ENCODE data around the gene AGGF1. TPM values are rescaled to one million over a fixed set of nuclear protein-coding genes. Genes with fewer than 3 reads are reported as not detected.
"Not testable (repeated sequence)": the region's sequence is repeated elsewhere in the genome, so short reads cannot be mapped to it uniquely, and the experiment has no call there.

AGGF1 gene
- 25.2 and 26.7 TPM in 2 replicates for total RNA-seq (2014; rRNA removed; shearing (Covaris generic))

GRCh38 chr5:77030097-77031071 is at the start of gene AGGF1:
Gene AGGF1 (plus strand): TSS chr5:77030404. CDS start chr5:77030767, 363 bp downstream.
- peaks cover 9% of the 10 kb centered on the region for H3K4me1 ChIP-seq (replicated peaks)
- H3K9me3 ChIP-seq (replicated peaks), result peaks cover 7% of the 10 kb centered on the region
- H3K4me3 ChIP-seq, result peak within 1 kb of the TSS; percentile 83
- H3K27ac ChIP-seq, result peak within 1 kb of the TSS; percentile 80
- DNase-seq (ENCODE audit: low read depth in 1 of 2, low spot score in 2 of 2), result peak; percentile 85 to 93
- no peaks in the 10 kb centered on the region for H3K27me3 ChIP-seq (replicated peaks)
- H3K36me3 ChIP-seq, result peaks cover 13% of the 10 kb centered on the region

- Histone ChIP-seq H3K4me3 (no peak overlapping the region), H3K27ac (no peak overlapping the region), H3K36me3 (no peaks in the 10 kb centered on the region), H3K4me1 (replicated peaks) (no peaks in the 10 kb centered on the region), H3K9me3 (replicated peaks) (no peaks in the 10 kb centered on the region), H3K27me3 (replicated peaks) (no peaks in the 10 kb centered on the region)
- no peak for DNase-seq (ENCODE audit: low read depth in 1 of 2, low spot score in 2 of 2)
Measured at GRCh38 chr5:76980518-76981144, 49.6 kb upstream of the AGGF1 start.

GRCh38 chr5:76982450-76982849 is 47.8 kb upstream of the AGGF1 start:
- Histone ChIP-seq H3K27ac (no peak overlapping the region), H3K4me1 (replicated peaks) (no peaks in the 10 kb centered on the region), H3K27me3 (replicated peaks) (no peaks in the 10 kb centered on the region), H3K9me3 (replicated peaks) (no peaks in the 10 kb centered on the region), H3K4me3 (no peak overlapping the region), H3K36me3 (no peaks in the 10 kb centered on the region)
- DNase-seq (ENCODE audit: low read depth in 1 of 2, low spot score in 2 of 2), result no peak

GRCh38 chr5:76983468-76983867 is 46.7 kb upstream of the AGGF1 start:
- Histone ChIP-seq H3K4me3 (no peak overlapping the region), H3K27me3 (replicated peaks) (no peaks in the 10 kb centered on the region), H3K27ac (no peak overlapping the region), H3K36me3 (no peaks in the 10 kb centered on the region), H3K4me1 (replicated peaks) (no peaks in the 10 kb centered on the region), H3K9me3 (replicated peaks) (no peaks in the 10 kb centered on the region)
- DNase-seq (ENCODE audit: low read depth in 1 of 2, low spot score in 2 of 2), result no peak

- Histone ChIP-seq H3K4me3 (no peak overlapping the region), H3K9me3 (replicated peaks) (no peaks in the 10 kb centered on the region), H3K4me1 (replicated peaks) (no peaks in the 10 kb centered on the region), H3K36me3 (no peaks in the 10 kb centered on the region), H3K27me3 (replicated peaks) (no peaks in the 10 kb centered on the region), H3K27ac (no peak overlapping the region)
- DNase-seq (ENCODE audit: low read depth in 1 of 2, low spot score in 2 of 2), result no peak
Measured at GRCh38 chr5:76986825-76987526, 43.2 kb upstream of the AGGF1 start.

GRCh38 chr5:76990899-76991459 is 39.2 kb upstream of the AGGF1 start:
- H3K4me3 ChIP-seq, result no peak overlapping the region
- DNase-seq (ENCODE audit: low read depth in 1 of 2, low spot score in 2 of 2), result no peak

GRCh38 chr5:76993436-76993835 is 36.8 kb upstream of the AGGF1 start:
- H3K27me3 ChIP-seq (replicated peaks); DNase-seq (ENCODE audit: low read depth in 1 of 2, low spot score in 2 of 2); H3K36me3 ChIP-seq; H3K9me3 ChIP-seq (replicated peaks); H3K27ac ChIP-seq; H3K4me3 ChIP-seq: not testable (repeated sequence)
- peaks cover 13% of the 10 kb centered on the region for H3K4me1 ChIP-seq (replicated peaks)

More at GRCh38 chr5:76990899-76991459, 39.2 kb upstream of the AGGF1 start:
- no peaks in the 10 kb centered on the region for H3K9me3 ChIP-seq (replicated peaks)
- H3K4me1 ChIP-seq (replicated peaks), result peaks cover 5% of the 10 kb centered on the region
- H3K27ac ChIP-seq, result no peak overlapping the region
- no peaks in the 10 kb centered on the region for H3K36me3 ChIP-seq
- no peaks in the 10 kb centered on the region for H3K27me3 ChIP-seq (replicated peaks)

GRCh38 chr5:76994337-76994736 is 35.9 kb upstream of the AGGF1 start:
- Histone ChIP-seq H3K27me3 (replicated peaks) (no peaks in the 10 kb centered on the region), H3K27ac (no peak overlapping the region), H3K9me3 (replicated peaks) (no peaks in the 10 kb centered on the region), H3K4me3 (no peak overlapping the region), H3K36me3 (no peaks in the 10 kb centered on the region), H3K4me1 (replicated peaks) (peaks cover 13% of the 10 kb centered on the region)
- DNase-seq (ENCODE audit: low read depth in 1 of 2, low spot score in 2 of 2), result no peak

- H3K36me3 ChIP-seq; H3K9me3 ChIP-seq (replicated peaks); H3K4me3 ChIP-seq; H3K27me3 ChIP-seq (replicated peaks); DNase-seq (ENCODE audit: low read depth in 1 of 2, low spot score in 2 of 2); H3K27ac ChIP-seq: not testable (repeated sequence)
- peaks cover 16% of the 10 kb centered on the region for H3K4me1 ChIP-seq (replicated peaks)
Measured at GRCh38 chr5:76998251-76998650, 32.0 kb upstream of the AGGF1 start.

GRCh38 chr5:76999451-76999850 is 30.8 kb upstream of the AGGF1 start:
- Histone ChIP-seq H3K36me3 (no peaks in the 10 kb centered on the region), H3K4me1 (replicated peaks) (peaks cover 16% of the 10 kb centered on the region), H3K27ac (no peak overlapping the region), H3K9me3 (replicated peaks) (no peaks in the 10 kb centered on the region), H3K4me3 (no peak overlapping the region), H3K27me3 (replicated peaks) (no peaks in the 10 kb centered on the region)
- peak in 1 of 2 experiments; percentile 2 for DNase-seq (ENCODE audit: low read depth in 1 of 2, low spot score in 2 of 2)

- Histone ChIP-seq H3K36me3 (no peaks in the 10 kb centered on the region), H3K27ac (no peak overlapping the region), H3K4me1 (replicated peaks) (0 out of 2 replicates have a peak, but pooled peaks cover 3% of the 10 kb centered on the region), H3K9me3 (replicated peaks) (no peaks in the 10 kb centered on the region), H3K4me3 (no peak overlapping the region), H3K27me3 (replicated peaks) (no peaks in the 10 kb centered on the region; the same call in 1 of the 2 replicates)
- no peak for DNase-seq (ENCODE audit: low read depth in 1 of 2, low spot score in 2 of 2)
Measured at GRCh38 chr5:77003246-77003645, 27.0 kb upstream of the AGGF1 start.

- Histone ChIP-seq H3K4me1 (replicated peaks) (no peaks in the 10 kb centered on the region), H3K27ac (no peak overlapping the region), H3K4me3 (no peak overlapping the region), H3K9me3 (replicated peaks) (no peaks in the 10 kb centered on the region), H3K36me3 (no peaks in the 10 kb centered on the region), H3K27me3 (replicated peaks) (peaks cover 4% of the 10 kb centered on the region)
- no peak for DNase-seq (ENCODE audit: low read depth in 1 of 2, low spot score in 2 of 2)
Measured at GRCh38 chr5:77006124-77006523, 24.1 kb upstream of the AGGF1 start.

GRCh38 chr5:77008413-77008812 is 21.8 kb upstream of the AGGF1 start:
- H3K4me1 ChIP-seq (replicated peaks), result no peaks in the 10 kb centered on the region
- H3K27me3 ChIP-seq (replicated peaks), result peaks cover 6% of the 10 kb centered on the region
- H3K36me3 ChIP-seq, result no peaks in the 10 kb centered on the region
- no peak overlapping the region for H3K27ac ChIP-seq
- H3K9me3 ChIP-seq (replicated peaks), result no peaks in the 10 kb centered on the region
- no peak for DNase-seq (ENCODE audit: low read depth in 1 of 2, low spot score in 2 of 2)
- no peak overlapping the region for H3K4me3 ChIP-seq
